GM18907 (cell line): Measurements from ENCODE around the gene CIDEA.
A peak's percentile ranks its signal among the peaks of the same experiment; 100 is the strongest.

Experiments
- ATAC-seq: cut with Tn5 transposase; IDR thresholded peaks from one replicate; pipeline ENCODE4 v1.9.1; 2021; ENCODE audit warnings: mild to moderate bottlenecking, moderate library complexity; ENCODE audit not compliant: unreplicated experiment

Gene CIDEA

GRCh38 chr18:12296457-12296856, 42.3 kb downstream of the CIDEA start:
- ATAC-seq = no peak

DNA sequence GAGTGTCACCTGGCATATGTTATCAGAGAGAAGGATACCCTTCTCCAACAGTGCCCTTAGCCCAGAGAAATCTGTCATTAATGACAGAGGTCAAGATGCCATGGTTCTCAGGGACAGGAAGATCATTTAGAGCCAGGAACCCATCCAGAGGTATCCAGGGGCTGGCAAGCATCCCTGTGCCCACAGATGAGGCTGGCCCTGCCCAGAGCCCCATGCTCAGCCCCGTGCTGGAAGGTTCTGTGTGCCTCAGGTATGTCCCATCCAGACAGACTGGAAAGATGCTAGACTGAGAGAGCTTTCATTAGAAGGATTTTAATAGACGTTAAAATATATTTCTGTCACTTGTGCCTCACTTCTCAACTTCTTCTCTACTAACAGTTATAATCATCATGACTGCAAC, 45.7 kb downstream of the CIDEA start:
- no peak for ATAC-seq

GRCh38 chr18:12301263-12302005, 47.3 kb downstream of the CIDEA start:
- ATAC-seq = no peak

GRCh38 chr18:12302391-12303147, 48.4 kb downstream of the CIDEA start:
- ATAC-seq = no peak

DNA sequence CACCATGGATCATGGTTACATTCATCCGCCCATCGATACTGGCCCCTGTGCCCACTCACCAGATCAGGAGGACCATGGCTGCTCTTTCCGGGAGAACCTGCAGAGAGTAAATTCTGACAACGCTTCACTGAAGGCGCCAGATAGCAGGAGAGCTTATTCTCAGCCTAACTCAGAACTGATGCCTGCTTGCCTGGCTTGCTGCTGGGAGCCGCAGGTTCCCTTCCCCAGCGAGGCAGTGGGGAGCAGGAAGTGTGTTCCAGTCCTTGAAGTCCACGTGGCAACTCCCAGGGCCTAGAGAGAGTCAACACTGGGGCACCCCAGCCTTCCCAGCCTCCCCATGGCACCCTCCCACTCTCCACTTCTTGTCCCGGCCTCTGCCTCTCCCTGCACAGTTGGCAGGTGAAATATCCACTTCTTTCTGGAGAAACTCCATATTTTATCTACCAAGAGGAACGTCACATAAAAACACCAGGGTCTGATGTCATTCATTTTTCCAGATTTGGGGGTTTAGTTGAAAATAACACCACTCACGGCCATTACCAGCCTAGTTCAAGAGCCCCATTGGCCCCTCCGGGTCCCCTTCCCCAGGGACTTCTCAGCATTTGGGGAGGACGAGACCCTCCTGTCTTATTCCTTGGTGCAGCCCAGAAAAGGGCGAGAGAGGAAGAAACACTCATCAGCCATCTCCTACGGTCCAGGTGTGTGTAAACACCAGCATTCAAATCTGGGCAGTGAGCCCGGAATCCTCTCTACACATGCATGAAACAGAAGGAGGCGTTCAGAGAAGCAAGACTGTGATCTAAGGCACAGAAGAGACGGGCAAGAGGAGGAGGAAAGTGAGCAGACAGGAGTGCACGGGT, 50.4 kb downstream of the CIDEA start:
- ATAC-seq = no peak

- no peak for ATAC-seq
Observed at GRCh38 chr18:12305211-12305610, 51.0 kb downstream of the CIDEA start.

GRCh38 chr18:12305930-12306629, 51.9 kb downstream of the CIDEA start:
- no peak for ATAC-seq

GRCh38 chr18:12306752-12307700, 52.9 kb downstream of the CIDEA start:
- ATAC-seq = peak; percentile 18

DNA sequence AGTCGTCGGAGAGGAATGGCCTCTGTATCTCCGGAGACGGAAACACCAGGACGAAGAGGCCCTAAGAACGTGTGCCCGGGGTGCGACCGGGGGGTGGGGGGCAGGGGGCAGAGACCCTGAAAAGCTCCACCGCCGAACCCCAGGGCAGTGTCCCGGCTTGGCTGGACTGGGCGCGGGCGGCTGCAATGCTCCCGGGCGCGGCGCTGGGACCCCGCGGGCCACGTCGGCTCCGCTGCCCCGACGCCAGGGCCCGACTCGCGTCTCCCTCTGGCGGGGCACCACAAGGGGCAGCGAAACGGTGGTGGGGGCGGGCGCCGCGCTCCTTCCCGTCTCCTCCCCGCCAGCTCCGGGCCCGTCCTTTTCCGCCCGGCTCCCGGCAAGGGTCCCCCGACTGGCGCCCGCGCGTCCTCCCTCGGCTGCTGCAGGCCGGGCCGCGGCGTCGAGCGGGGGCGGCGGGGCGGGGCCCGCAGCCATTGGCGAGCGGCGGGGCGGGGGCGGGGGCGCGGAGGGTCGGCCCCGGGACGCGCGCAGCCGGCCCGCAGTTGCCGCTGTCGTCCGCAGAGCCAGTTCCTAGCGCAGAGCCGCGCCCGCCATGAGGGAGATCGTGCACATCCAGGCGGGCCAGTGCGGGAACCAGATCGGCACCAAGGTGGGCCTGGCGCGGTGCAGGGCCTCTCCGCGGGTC, 53.7 kb downstream of the CIDEA start, which contains the start of gene TUBB6:
Gene TUBB6, plus strand, starts transcription at position 541 of the 685 bp plus-strand sequence. Its CDS starts 52 bp downstream, at position 593.
- ATAC-seq = peak; percentile 66

- peak; percentile 53 for ATAC-seq
Observed at GRCh38 chr18:12308386-12309100, 54.4 kb downstream of the CIDEA start.

DNA sequence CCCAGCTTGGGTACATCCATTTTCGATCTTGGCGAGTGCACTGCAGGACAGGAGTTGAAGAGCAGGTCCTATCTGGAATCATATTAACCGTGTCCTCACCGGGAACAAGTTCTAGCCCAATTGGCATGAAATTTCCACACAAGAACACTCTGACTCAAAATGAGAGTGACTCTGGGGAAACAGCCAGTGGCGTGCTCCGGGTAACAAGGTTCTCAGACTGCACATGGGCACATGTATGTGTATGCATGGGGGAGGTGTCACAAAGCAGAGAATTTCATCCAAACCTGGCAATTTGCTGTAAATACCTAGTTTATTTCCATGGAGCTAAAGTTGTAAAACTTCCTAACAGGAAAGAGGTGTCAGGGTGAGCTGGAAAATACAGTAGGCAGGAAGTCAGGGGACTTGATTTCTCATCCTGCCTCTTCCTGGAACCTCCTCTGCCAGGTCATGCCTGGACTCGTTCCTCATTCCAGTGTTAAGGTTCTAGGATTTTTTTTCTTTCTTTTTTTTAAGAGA, 55.6 kb downstream of the CIDEA start:
- no peak for ATAC-seq

- no peak for ATAC-seq
Observed at GRCh38 chr18:12310762-12311161, 56.6 kb downstream of the CIDEA start.

DNA sequence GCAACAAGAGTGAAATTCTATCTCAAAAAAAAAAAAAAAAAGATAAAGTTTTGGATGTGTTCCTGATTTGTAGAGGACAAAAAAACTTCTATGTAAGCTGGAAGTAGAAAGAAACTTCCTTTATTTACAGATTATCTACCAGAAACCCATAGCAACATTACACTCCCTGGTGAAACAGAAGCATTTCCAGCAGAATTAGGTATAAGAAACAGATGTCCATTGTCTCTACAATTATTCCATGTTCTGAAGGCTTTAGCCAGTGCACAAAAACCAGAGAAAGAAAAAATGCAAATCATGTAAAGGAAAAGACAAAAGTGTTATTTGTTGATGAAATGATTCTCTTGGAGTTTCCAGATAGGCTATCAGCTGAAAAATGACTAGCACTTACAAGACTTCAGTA, 58.8 kb downstream of the CIDEA start:
- no peak for ATAC-seq

DNA sequence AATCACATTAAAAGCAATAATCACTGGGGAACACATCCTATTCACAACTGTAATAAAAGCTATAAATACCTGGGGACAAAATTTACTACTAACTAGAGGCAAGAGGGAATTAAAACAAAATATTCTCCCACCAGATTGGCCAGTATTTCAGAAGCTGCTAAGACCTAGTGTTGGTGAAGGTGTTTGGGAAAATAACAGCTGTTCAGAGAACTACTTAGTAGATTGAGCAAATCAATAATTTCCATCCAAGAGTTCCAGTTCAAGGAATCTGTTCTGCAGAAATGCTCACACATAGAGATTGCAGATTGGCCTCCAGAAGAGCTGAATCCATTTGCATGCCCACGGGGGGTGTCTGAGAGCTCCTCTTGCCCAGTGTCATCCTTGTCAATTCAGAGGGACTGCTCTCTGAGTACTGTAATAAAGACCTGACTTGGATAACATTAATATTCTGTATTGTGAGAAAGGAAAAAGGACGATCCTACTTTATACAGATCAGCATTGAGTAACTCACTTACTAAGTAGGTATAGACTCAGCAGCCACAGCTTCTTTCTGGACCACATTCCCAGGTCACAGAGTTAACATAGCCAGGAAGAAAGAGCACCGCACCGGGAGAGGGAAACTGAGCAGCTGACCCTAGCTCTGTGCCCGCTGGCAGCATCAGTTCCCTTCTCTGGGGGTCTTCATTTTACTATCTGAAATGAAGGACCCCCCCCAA, 59.5 kb downstream of the CIDEA start:
- no peak for ATAC-seq

DNA sequence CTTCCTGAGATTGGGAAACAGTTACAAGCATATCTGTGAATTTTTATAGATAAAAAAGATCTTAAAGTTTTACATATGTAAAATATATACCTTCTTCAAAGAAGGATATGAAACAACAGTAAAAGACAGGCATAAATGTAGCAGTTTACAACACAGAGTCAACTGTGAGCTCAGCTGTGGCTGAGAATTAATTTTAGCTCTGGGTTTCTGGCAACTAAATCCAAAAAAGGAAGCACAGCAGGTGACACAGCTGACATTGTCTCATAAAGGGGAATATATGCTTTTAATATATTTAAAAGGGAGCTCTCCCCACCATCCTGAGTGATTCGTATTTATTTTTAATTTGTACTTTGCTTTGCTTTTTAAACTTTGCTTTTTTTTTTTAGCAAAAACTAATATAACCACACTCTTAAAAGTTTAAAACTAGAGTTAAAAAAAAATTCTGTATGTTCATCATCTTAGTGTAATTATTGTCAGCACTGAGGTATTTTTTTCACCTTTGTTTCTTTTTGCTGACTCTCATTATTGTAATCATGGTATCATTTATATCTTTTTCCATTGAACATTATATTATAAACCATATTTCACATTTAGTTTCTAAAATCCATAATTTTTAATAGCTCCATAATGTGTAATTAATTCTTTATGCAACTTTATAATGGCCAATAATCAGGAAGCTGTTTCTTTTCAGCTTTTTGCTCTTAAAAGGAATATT, 60.6 kb downstream of the CIDEA start:
- no peak for ATAC-seq

- ATAC-seq = no peak
Observed at GRCh38 chr18:12315490-12315889, 61.3 kb downstream of the CIDEA start.

DNA sequence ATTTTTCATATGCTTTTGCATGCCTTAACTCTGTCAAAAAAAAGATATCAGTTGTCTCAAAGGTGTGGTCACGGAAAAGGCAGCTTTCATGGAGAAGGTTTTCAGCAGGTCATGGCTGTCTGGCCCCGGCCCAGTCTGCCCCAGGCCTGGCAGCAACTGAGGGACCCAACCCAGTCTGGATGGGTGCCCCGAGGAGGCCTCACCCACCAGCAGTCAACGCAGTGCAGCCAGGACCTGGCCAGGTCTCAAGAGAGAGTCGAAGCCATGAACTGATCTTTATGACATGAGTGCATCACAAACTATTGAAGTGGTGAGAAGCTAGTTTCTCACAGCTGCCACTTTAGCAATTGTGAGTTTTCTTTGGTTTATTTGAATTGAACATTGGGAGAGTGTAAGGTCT, 61.8 kb downstream of the CIDEA start:
- ATAC-seq = no peak
